ENCODE measurements around the gene ITPR3.

Gene ITPR3

DNA sequence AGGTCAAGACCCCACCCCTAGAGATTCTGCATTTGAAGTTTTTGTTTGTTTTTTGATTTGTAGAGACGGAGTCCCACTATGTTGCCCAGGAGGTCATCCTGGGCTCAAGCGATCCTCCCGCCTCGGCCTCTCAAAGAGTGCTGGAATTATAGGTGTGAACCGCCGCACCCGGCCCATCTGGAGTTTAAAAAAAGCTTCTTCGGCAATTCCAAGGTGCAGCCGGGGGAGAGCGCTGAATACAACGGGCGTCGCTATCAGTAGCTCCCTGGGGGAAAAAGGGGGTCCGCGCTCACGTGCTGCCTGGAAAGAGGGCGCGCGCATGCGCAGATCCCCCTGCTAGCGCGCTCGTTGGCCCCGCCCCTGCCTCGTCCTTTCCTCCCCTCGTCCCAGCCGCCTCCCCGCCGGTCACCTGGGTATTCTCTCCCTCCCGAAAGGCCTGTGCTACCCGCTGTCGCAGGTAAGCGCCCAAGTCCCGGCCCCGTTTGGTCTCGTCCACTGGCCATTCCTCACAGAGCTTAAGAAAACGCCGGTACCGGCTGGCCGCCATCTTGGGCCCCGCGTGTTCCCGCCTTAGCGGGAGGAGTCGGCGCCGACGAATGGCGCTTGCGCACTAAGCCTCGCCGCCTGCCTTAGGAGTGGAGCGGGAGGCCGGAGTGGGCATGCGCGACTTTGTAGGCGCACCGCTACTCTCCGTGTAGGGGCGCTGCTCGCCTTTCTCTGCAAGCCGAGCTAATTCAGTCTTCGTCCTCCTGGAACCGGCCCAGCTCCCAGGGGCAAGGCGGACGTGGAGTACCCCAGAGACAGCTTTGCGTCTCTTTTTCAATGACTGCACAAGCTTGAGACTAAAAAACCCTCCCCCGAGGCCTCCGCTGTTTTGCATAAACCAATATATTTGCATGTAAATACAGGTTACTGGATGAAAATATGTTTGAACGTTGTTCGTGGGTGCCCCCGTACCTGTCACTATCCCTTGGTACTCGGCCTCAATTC lies 90.3 kb downstream of the ITPR3 start, which contains the start of gene UQCC2:
UQCC2 (minus strand) TSS at position 561 of the 990 bp plus-strand sequence; CDS start at position 547, 14 bp downstream.
- Mint-ChIP-seq H3K4me1 (peaks cover 28 to 45% of the 10 kb centered on the region in 2 donors), H3K36me3 (peaks cover 24 to 34% of the 10 kb centered on the region in 2 donors), H3K9me3 (no peaks in the 10 kb centered on the region), H3K4me3 (peak within 1 kb of the TSS; percentile 99 to 100), H3K27me3 (no peaks in the 10 kb centered on the region), H3K27ac (peak within 1 kb of the TSS; percentile 100)
- DNase-seq (peak; percentile 94), ATAC-seq (replicated peaks) (peak; percentile 94 to 96)

DNA sequence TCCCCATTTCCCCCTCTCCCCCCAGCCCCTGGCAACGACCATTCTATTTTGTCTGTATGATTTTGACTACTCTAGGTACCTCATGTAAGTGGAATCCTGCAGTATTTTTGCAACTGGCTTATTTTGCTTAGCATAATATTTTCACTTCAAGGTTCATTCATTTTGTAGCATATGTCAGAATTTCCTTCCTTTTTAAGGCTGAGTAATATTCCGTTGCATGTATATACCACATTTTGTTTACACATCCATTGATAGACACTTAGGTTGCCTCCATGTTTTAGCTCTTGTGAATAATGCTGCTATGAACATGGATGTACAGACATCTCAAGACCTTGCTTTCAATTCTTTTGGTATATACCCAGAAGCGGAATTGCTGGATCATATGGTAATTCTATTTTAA lies 91.8 kb downstream of the ITPR3 start:
- Mint-ChIP-seq H3K9me3 (no peaks in the 10 kb centered on the region), H3K27me3 (no peaks in the 10 kb centered on the region), H3K36me3 (peaks cover 22 to 28% of the 10 kb centered on the region in 2 donors), H3K4me1 (peaks cover 27 to 37% of the 10 kb centered on the region in 2 donors), H3K27ac (no peak overlapping the region), H3K4me3 (no peak overlapping the region)
- ATAC-seq (replicated peaks) (no peak), DNase-seq (no peak)

DNA sequence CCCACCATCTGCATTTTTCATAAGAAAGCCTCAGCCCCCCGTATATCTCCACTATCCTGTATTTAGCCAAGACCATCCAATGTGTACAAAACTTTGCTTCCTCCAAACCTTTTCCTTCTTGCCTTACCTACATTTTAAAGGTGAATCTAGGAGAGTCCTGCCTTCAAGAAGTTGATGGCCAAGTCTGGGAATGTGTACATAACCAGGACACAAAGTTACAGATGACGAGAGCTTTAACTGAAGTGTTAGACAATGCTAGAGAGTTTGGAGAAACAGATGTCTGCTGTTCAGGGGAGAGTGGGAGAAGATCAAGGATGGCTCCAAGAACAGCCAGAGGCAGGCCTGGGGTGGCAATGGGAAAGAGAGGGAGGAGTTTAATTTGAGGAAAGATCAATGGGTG lies 92.7 kb downstream of the ITPR3 start:
- no peaks in the 10 kb centered on the region for H3K27me3 Mint-ChIP-seq
- H3K36me3 Mint-ChIP-seq = peaks cover 15 to 19% of the 10 kb centered on the region in 2 donors
- peaks cover 28 to 40% of the 10 kb centered on the region in 2 donors for H3K4me1 Mint-ChIP-seq
- H3K4me3 Mint-ChIP-seq = no peak overlapping the region
- no peaks in the 10 kb centered on the region for H3K9me3 Mint-ChIP-seq
- no peak for ATAC-seq (replicated peaks)
- H3K27ac Mint-ChIP-seq = no peak overlapping the region
- no peak for DNase-seq

DNA sequence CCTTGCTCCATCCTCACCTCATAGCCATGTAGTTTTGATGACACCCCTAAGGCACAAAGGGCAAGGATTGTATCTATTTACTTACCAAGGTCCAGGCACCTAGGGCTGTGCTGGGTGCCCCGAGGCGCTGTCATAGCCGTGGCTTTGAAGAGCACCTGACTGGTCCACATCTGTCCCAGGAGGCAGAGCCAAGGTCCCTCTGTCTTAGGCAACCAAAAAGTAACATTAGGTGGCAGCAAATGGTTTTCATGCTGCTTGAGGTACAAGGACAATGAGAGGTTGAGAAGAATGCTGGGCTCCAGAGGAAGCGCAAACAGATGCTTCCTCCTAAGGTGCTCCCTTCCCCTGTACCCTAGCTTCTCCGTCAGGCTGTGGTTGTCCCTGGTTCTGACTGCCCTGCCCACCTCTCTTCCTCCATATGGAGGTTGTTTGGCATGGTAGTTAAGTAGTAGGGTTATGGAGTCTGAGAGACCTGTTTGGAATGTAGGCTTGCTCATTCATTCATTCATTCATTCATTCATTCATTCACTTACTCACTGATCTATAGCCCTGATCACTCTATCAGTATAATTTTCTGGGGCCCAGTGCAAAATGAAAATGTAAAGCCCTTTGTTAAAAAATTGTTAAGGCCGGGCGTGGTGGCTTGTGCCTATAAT lies 93.4 kb downstream of the ITPR3 start:
- H3K9me3 Mint-ChIP-seq = no peaks in the 10 kb centered on the region
- H3K36me3 Mint-ChIP-seq = peaks cover 9 to 14% of the 10 kb centered on the region in 2 donors
- H3K4me3 Mint-ChIP-seq = no peak overlapping the region
- no peak overlapping the region for H3K27ac Mint-ChIP-seq
- ATAC-seq (replicated peaks) (no peak), DNase-seq (no peak)
- H3K4me1 Mint-ChIP-seq = peaks cover 30 to 40% of the 10 kb centered on the region in 2 donors
- H3K27me3 Mint-ChIP-seq = no peaks in the 10 kb centered on the region

DNA sequence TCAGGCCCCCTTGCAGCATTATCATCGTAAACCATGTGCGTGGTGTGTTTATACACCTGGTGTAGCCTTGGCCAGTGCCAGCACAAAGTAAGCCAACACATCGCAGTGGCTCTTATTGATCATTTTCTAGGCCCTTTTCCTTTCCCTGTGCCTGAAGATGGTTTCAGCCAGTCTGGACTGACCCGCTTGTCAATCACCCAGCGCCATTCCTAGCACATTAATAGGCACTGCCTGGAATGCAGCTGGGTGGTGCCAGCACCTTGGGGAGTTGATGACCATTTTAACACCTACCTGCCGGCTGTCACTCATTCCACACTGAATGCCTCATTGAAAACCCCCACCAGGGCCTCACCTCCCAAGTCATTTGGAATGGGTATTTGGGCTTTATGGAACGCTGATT lies 95.3 kb downstream of the ITPR3 start:
- Mint-ChIP-seq H3K27ac (no peak overlapping the region), H3K36me3 (peaks cover 2 to 3% of the 10 kb centered on the region in 2 donors), H3K27me3 (peaks cover 0 to 3% of the 10 kb centered on the region in 2 donors), H3K9me3 (no peaks in the 10 kb centered on the region), H3K4me1 (peaks cover 29 to 40% of the 10 kb centered on the region in 2 donors), H3K4me3 (no peak overlapping the region)
- ATAC-seq (replicated peaks) (no peak), DNase-seq (no peak)

DNA sequence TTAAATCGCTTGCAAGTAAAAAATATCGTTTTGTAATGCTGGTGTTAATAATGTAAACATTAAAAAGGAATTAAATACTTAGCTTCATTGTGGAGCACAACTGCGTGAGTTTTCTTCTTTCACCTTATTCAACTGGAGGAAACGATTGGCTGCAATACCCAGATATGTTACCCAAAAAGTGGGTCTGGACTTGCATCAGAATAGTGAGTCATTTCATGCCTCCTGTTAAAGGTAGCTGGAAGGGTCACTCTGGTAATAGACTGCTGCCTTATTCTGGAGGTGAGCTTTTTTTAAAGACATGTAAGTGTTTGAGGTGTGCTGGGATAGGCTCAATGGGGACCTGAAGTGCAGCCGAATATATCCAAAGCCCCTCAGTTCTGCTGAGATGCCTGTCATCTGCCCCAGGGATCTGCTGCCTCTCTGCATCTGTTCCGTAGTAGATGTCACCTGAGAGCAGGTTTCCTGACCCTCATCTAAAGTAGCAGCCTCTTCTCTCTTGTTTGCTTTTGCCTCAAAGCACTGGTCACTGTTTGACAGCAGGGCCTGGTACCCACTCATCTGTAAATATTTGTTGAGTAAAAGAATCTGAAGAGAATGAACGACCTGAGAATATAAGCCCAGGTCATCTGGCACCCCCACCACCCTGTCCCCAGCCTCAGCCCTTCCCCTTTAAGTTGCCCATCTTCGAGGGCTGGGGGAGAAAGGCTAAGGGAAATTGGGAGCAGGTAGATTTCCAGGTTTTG lies 95.9 kb downstream of the ITPR3 start:
- H3K27ac Mint-ChIP-seq = no peak overlapping the region
- peaks cover 0 to 3% of the 10 kb centered on the region in 2 donors for H3K27me3 Mint-ChIP-seq
- ATAC-seq (replicated peaks) (no peak), DNase-seq (no peak)
- no peak overlapping the region for H3K4me3 Mint-ChIP-seq
- H3K36me3 Mint-ChIP-seq = no peaks in the 10 kb centered on the region
- peaks cover 25 to 39% of the 10 kb centered on the region in 2 donors for H3K4me1 Mint-ChIP-seq
- H3K9me3 Mint-ChIP-seq = no peaks in the 10 kb centered on the region

DNA sequence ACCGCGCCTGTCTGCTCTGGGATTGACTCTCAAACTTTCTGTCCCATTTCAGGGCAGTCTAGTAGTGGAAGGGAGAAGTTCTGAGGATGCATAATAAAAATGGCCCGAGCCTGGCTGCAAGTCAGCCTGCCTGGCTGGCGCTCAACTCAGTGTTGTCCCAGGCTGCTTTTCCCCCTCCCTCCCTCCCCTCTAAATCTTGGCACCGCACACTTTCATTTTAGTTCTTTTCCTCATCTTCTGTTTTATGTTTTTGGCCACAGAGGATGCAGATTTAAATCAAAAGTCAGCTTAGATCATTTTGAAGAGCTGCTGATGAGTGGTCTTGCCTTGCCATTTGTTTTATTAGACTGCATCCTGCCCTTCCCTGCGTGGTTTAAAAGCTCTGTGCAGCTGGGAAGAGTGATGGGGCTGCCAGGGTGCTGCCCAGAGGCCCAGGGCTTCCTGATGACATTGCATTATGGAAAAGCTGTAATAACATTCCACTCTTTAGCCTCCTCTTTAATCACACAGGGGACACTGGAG lies 96.9 kb downstream of the ITPR3 start:
- H3K27me3 Mint-ChIP-seq = peaks cover 0 to 3% of the 10 kb centered on the region in 2 donors
- no peak overlapping the region for H3K27ac Mint-ChIP-seq

DNA sequence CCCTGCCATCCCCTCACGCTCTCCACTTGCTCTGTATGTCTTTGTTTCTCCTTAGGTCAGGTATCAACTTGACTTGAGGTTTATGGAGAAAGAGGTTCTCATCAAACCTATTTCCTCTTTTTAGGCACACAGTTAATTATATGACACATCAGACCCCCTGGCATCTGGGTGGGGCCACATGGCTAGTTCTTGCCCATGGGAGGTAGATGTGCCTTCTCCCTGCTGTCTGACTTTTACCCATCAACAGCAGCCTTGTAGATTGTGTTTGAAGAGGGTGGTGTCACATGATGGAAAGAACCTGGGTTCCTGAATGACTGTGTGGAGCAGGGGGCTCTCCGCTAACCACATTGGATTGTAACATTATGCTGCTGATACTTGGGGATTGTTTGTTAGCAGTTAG lies 97.6 kb downstream of the ITPR3 start:
- Mint-ChIP-seq H3K4me1 (peaks cover 25 to 37% of the 10 kb centered on the region in 2 donors), H3K36me3 (no peaks in the 10 kb centered on the region), H3K27ac (peak overlapping the region; percentile 31), H3K27me3 (peaks cover 4 to 6% of the 10 kb centered on the region in 2 donors), H3K4me3 (no peak overlapping the region), H3K9me3 (no peaks in the 10 kb centered on the region)
- ATAC-seq (replicated peaks) = peak; percentile 64 to 71
- DNase-seq = no peak

More for the DNA sequence above, 96.9 kb downstream of the ITPR3 start:
- Mint-ChIP-seq H3K4me3 (no peak overlapping the region), H3K9me3 (no peaks in the 10 kb centered on the region), H3K36me3 (no peaks in the 10 kb centered on the region), H3K4me1 (peaks cover 25 to 37% of the 10 kb centered on the region in 2 donors)
- DNase-seq = no peak
- ATAC-seq (replicated peaks) = no peak

DNA sequence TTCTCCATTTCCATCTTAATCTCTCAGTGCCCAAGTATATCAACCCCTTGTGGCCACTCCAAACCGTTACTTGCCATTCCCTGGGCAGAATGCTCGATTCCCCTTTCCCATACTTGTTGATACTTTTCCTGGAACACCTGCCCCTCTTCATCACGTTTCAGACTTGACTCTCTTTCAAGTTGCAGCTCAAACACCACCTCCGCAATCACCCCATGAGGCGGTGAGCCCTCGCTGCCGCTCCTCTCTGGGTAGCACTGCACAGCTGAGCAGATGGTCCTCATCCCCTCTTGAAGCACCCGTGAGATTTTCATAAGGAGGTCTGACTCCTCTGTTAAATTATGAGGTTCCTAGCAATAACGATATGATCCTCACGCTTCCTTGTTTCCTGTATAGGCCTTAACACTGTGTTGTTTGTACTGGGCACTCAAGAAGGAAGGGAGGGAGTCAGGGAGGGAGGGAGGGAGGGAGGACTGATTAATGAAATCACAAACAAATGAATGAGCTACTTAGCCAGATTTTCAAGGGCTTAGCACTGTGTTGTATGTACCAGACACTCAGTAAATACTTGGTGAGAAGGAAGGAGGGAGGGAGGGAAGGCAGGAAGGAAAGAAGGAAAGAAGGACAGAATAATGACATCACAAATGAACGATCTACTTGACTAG lies 98.3 kb downstream of the ITPR3 start:
- Mint-ChIP-seq H3K9me3 (no peaks in the 10 kb centered on the region), H3K4me3 (no peak overlapping the region), H3K27me3 (peaks cover 6 to 7% of the 10 kb centered on the region in 2 donors), H3K36me3 (no peaks in the 10 kb centered on the region), H3K4me1 (peaks cover 26 to 37% of the 10 kb centered on the region in 2 donors), H3K27ac (no peak overlapping the region)
- no peak for ATAC-seq (replicated peaks)
- no peak for DNase-seq

DNA sequence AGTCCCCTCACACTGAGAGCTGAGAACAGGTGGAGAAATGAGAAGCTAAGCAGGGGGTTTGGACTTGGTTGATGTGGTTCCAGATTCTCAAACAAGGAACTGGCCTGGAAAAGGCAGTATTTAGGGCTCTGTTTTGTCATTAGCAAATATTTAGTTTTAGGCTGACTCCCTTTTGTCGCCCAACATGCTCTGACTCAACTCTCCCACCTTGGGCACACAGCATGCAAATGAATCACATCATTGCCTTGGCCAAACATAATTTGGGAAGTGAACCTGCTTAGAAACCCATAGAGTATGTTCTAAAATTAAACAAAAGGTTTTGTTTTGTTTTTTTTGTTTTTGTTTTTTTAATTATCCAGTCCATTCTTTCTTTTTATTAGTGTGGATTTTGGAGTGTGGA lies 99.9 kb downstream of the ITPR3 start:
- Mint-ChIP-seq H3K27me3 (peaks cover 6 to 11% of the 10 kb centered on the region in 2 donors), H3K27ac (no peak overlapping the region), H3K36me3 (no peaks in the 10 kb centered on the region), H3K4me3 (no peak overlapping the region), H3K9me3 (no peaks in the 10 kb centered on the region), H3K4me1 (peaks cover 24 to 37% of the 10 kb centered on the region in 2 donors)
- DNase-seq = peak; percentile 27
- peak; percentile 85 to 86 for ATAC-seq (replicated peaks)

DNA sequence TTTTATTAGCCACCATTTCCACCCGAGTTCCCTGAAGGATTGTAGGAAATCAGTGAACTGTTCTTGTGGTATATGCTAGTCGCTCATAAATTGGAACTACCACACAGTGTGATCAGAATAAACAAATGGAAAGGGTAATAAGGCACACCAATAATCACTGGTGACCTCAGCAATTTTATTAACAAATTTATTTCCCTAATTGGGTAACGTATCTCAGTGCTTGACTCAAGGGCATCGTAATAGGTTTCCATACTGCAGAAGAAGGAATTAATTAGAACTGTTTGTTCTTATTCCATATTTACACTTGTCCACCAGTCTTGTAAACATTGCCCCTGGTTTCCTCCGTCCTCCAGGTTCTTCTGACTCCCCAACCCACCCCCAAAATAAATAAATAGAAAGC lies 100.4 kb downstream of the ITPR3 start:
- H3K36me3 Mint-ChIP-seq = no peaks in the 10 kb centered on the region
- H3K4me1 Mint-ChIP-seq = peaks cover 24 to 37% of the 10 kb centered on the region in 2 donors
- H3K4me3 Mint-ChIP-seq = no peak overlapping the region
- no peak for DNase-seq
- ATAC-seq (replicated peaks) = peak in 1 of 2 donors; percentile 38
- no peaks in the 10 kb centered on the region for H3K9me3 Mint-ChIP-seq
- peak overlapping the region; percentile 7 for H3K27ac Mint-ChIP-seq
- H3K27me3 Mint-ChIP-seq = peaks cover 9 to 11% of the 10 kb centered on the region in 2 donors

DNA sequence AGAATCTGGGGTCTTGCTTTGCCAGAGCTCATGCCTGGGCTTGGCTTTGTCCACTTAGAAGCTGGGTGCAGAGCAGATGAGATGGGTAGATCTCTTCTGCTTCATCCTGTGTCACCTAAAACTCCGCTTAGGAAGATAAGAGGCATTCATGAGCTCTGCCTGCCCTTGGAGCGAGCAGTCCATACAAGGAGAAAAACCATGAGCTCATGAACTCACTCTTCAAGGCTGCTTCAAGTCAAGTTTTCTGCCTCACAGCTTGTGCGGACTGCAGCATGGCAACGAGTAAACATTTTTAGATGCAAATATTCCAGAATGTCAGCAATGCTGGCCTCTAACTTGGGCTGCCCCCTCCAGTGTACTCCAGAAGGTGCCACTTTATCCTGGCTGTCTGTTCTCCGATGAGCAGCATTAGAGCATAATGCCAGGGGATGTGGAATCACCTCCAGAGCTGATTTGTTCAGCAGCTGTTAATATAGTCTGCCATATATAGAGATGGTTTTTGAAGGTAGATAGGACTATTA lies 101.0 kb downstream of the ITPR3 start:
- no peaks in the 10 kb centered on the region for H3K36me3 Mint-ChIP-seq
- DNase-seq = no peak
- no peak overlapping the region for H3K27ac Mint-ChIP-seq
- peaks cover 24 to 37% of the 10 kb centered on the region in 2 donors for H3K4me1 Mint-ChIP-seq
- no peak for ATAC-seq (replicated peaks)
- H3K27me3 Mint-ChIP-seq = peaks cover 11% of the 10 kb centered on the region in 2 donors
- no peak overlapping the region for H3K4me3 Mint-ChIP-seq
- no peaks in the 10 kb centered on the region for H3K9me3 Mint-ChIP-seq

DNA sequence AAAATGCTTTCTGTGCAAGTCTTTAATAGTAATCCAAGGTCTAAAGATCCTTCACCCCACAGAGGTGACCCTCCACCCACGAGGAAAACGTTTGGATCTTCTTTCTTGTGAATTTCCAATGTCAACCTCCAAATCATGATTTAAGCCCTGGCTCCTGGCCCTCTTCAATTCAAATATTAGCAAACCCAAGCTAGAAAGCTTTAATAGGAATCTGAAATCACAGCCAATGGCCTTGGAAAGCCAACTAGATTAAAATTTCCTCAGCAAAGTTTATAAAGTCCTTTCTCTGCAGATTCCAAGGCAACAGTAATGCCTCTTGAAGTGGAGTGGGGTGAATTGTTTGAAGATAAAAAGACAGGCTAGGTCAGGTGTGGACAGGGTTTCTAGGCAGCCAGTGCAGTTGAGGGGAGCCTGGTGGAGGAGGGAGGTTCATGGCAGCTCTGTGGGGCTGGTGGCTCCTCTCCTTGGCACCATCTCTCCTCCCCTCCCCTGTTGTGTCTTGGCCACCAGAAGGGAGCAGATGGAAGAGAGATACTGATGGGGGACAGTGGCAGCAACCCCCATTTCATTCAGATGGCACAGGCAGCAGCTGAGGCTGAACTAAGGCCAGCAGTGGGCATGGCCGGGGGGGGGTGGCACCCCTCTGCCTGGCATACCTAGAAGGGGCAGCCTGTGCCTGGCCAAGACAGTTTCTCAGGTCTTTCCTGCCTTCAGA lies 102.4 kb downstream of the ITPR3 start:
- ATAC-seq (replicated peaks) (no peak), DNase-seq (no peak)
- H3K27ac Mint-ChIP-seq = no peak overlapping the region
- peaks cover 11% of the 10 kb centered on the region in 2 donors for H3K27me3 Mint-ChIP-seq
- no peaks in the 10 kb centered on the region for H3K36me3 Mint-ChIP-seq
- peaks cover 21 to 32% of the 10 kb centered on the region in 2 donors for H3K4me1 Mint-ChIP-seq
- H3K9me3 Mint-ChIP-seq = no peaks in the 10 kb centered on the region
- no peak overlapping the region for H3K4me3 Mint-ChIP-seq

Data from stimulated activated naive B cell treated with anti-CD40 and anti-IgM and Interleukin-4, amounts not matched to agents 10 μg/mL and 1 μg/mL and 100 μg/mL, for 72 hours (primary cell).